GM12875 (cell line): Measurements from ENCODE around the gene CCDC74A.
A peak's percentile ranks its signal among the peaks of the same experiment; 100 is the strongest.
"Not testable (repeated sequence)": the region's sequence is repeated elsewhere in the genome, so short reads cannot be mapped to it uniquely, and the experiment has no call there.

Experiments used
- H3K4me3 ChIP-seq: one replicate; pipeline ENCODE4 v1.5.1; 2011; ENCODE audit warnings: low read depth, low read length, control low read depth
- CTCF ChIP-seq: IDR thresholded peaks from 2 replicates; pipeline ENCODE4 v1.5.1; 2011; ENCODE audit warnings: low read depth, mild to moderate bottlenecking, control low read depth, inconsistent platforms, low read length, moderate library complexity, borderline replicate concordance; ENCODE audit not compliant: insufficient read depth

Gene CCDC74A

GRCh38 chr2:131542438-131543384, 15.0 kb downstream of the CCDC74A start:
- no peak overlapping the region for H3K4me3 ChIP-seq
- no peak for TF ChIP-seq CTCF

- no peak overlapping the region for H3K4me3 ChIP-seq
- no peak for TF ChIP-seq CTCF
Measured at GRCh38 chr2:131543385-131543891, 15.8 kb downstream of the CCDC74A start.

- not testable (repeated sequence) for H3K4me3 ChIP-seq
Measured at GRCh38 chr2:131544006-131544812, 16.5 kb downstream of the CCDC74A start.

- H3K4me3 ChIP-seq = not testable (repeated sequence)
Measured at GRCh38 chr2:131544813-131545165, 17.1 kb downstream of the CCDC74A start.

- TF ChIP-seq CTCF = no peak
- no peak overlapping the region for H3K4me3 ChIP-seq
Measured at GRCh38 chr2:131552871-131553270, 25.2 kb downstream of the CCDC74A start.

- no peak overlapping the region for H3K4me3 ChIP-seq
- no peak for TF ChIP-seq CTCF
Measured at GRCh38 chr2:131556998-131557397, 29.3 kb downstream of the CCDC74A start.

GRCh38 chr2:131557558-131558321, 30.1 kb downstream of the CCDC74A start:
- no peak for TF ChIP-seq CTCF
- H3K4me3 ChIP-seq = peak overlapping the region; percentile 52
